GM21515 (cell line): ENCODE results near the gene NEURL4.

Experiments used
- ATAC-seq: cut with Tn5 transposase; IDR thresholded peaks from one replicate; pipeline ENCODE4 v1.9.1; 2021; ENCODE audit not compliant: unreplicated experiment

Gene NEURL4

GRCh38 chr17:7281074-7281952 lies 47.8 kb downstream of the NEURL4 start, which contains the start of gene SLC2A4:
Gene SLC2A4 (plus strand): TSS chr17:7281718. CDS start chr17:7281935, 217 bp downstream.
- ATAC-seq, result no peak

- ATAC-seq, result no peak
These were observed 48.5 kb downstream of the NEURL4 start for GRCh38 chr17:7280519-7281073.

- no peak for ATAC-seq
These were observed 49.7 kb downstream of the NEURL4 start for GRCh38 chr17:7279448-7279847.

GRCh38 chr17:7266784-7267183 lies 62.4 kb downstream of the NEURL4 start:
- no peak for ATAC-seq
